Progenitor cell of endocrine pancreas (in vitro differentiated cells): ENCODE measurements around the gene LXN. TPM values are rescaled to one million over a fixed set of nuclear protein-coding genes. Genes with fewer than 3 reads are reported as not detected.
A peak's percentile ranks its signal among the peaks of the same experiment; 100 is the strongest.

Source experiments
- DNase-seq: peaks from one replicate; pipeline ENCODE4 v3.0.0; 2021; ENCODE audit warnings: low spot score; ENCODE audit not compliant: unreplicated experiment
- H3K27ac Mint-ChIP-seq: 2 replicates; pipeline ENCODE4 v1.8.0; 2021; ENCODE audit warnings: mild to moderate bottlenecking, moderate library complexity, mixed read lengths
- H3K27me3 Mint-ChIP-seq: 2 replicates; pipeline ENCODE4 v1.8.0; 2021; ENCODE audit warnings: mixed read lengths
- H3K36me3 Mint-ChIP-seq: 2 replicates; pipeline ENCODE4 v1.8.0; 2022; ENCODE audit warnings: mixed read lengths; ENCODE audit not compliant: insufficient read depth
- H3K4me1 Mint-ChIP-seq: 2 replicates; pipeline ENCODE4 v1.8.0; 2021; ENCODE audit warnings: low read depth, mixed read lengths
- H3K4me3 Mint-ChIP-seq: 2 replicates; pipeline ENCODE4 v1.8.0; 2021; ENCODE audit warnings: low read depth, mild to moderate bottlenecking, moderate library complexity, mixed read lengths
- H3K9me3 Mint-ChIP-seq: 2 replicates; pipeline ENCODE4 v1.8.0; 2021; ENCODE audit warnings: low read depth, mixed read lengths
- CTCF ChIP-seq: fragments of 200-600 bp; sonication (generic); IDR thresholded peaks from one replicate; pipeline ENCODE4 v1.5.0; 2021; ENCODE audit warnings: antibody characterized with exemption, mild to moderate bottlenecking; ENCODE audit not compliant: unreplicated experiment
- total RNA-seq: library from RNA; stranded (reverse); gene quantifications from 2 replicates; pipeline ENCODE4 v1.2.1, GENCODE V29; 2021

The LXN gene
- total RNA-seq, 1 donor from 2014 or later, result 13.3 TPM

GRCh38 chr3:158671821-158672214 is 630 bp downstream of the LXN start:
- H3K4me1 Mint-ChIP-seq, result peaks cover 14% of the 10 kb centered on the region
- H3K9me3 Mint-ChIP-seq, result no peaks in the 10 kb centered on the region
- peak overlapping the region; percentile 88 for H3K4me3 Mint-ChIP-seq
- H3K27me3 Mint-ChIP-seq, result no peaks in the 10 kb centered on the region
- TF ChIP-seq CTCF, result no peak
- H3K36me3 Mint-ChIP-seq, result peaks cover 4% of the 10 kb centered on the region
- H3K27ac Mint-ChIP-seq, result peak overlapping the region; percentile 96
- no peak for DNase-seq

GRCh38 chr3:158668506-158668905 is 3.9 kb downstream of the LXN start:
- no peaks in the 10 kb centered on the region for H3K9me3 Mint-ChIP-seq
- no peak overlapping the region for H3K27ac Mint-ChIP-seq
- peaks cover 14% of the 10 kb centered on the region for H3K4me1 Mint-ChIP-seq
- no peaks in the 10 kb centered on the region for H3K27me3 Mint-ChIP-seq
- no peak for DNase-seq
- no peak overlapping the region for H3K4me3 Mint-ChIP-seq
- H3K36me3 Mint-ChIP-seq, result peaks cover 6% of the 10 kb centered on the region
- TF ChIP-seq CTCF, result no peak

- Mint-ChIP-seq H3K27ac (no peak overlapping the region), H3K27me3 (no peaks in the 10 kb centered on the region), H3K36me3 (peaks cover 6% of the 10 kb centered on the region), H3K9me3 (no peaks in the 10 kb centered on the region), H3K4me1 (peaks cover 4% of the 10 kb centered on the region), H3K4me3 (no peak overlapping the region)
- no peak for TF ChIP-seq CTCF
- no peak for DNase-seq
Observed at GRCh38 chr3:158666416-158666815, 6.0 kb downstream of the LXN start.

- DNase-seq, result no peak
- Mint-ChIP-seq H3K27ac (no peak overlapping the region), H3K4me1 (no peaks in the 10 kb centered on the region), H3K36me3 (peaks cover 5% of the 10 kb centered on the region), H3K4me3 (no peak overlapping the region), H3K27me3 (no peaks in the 10 kb centered on the region), H3K9me3 (no peaks in the 10 kb centered on the region)
- TF ChIP-seq CTCF, result no peak
Observed at GRCh38 chr3:158663832-158664231, 8.6 kb downstream of the LXN start.

- Mint-ChIP-seq H3K4me1 (no peaks in the 10 kb centered on the region), H3K27ac (no peak overlapping the region), H3K4me3 (no peak overlapping the region), H3K36me3 (peaks cover 4% of the 10 kb centered on the region), H3K9me3 (no peaks in the 10 kb centered on the region), H3K27me3 (no peaks in the 10 kb centered on the region)
- DNase-seq, result no peak
- no peak for TF ChIP-seq CTCF
Observed at GRCh38 chr3:158663246-158663645, 9.2 kb downstream of the LXN start.
